Measurements from ENCODE around the gene BBS7. TPM values are rescaled to one million over a fixed set of nuclear protein-coding genes. Genes with fewer than 3 reads are reported as not detected.

BBS7 gene
- total and polyA plus RNA-seq, 10 of the 15 experiments (the other 5 are each of a cell fraction or from before 2014, with no cell fraction given): 5.2 to 15.2 (median 9.0) TPM

DNA sequence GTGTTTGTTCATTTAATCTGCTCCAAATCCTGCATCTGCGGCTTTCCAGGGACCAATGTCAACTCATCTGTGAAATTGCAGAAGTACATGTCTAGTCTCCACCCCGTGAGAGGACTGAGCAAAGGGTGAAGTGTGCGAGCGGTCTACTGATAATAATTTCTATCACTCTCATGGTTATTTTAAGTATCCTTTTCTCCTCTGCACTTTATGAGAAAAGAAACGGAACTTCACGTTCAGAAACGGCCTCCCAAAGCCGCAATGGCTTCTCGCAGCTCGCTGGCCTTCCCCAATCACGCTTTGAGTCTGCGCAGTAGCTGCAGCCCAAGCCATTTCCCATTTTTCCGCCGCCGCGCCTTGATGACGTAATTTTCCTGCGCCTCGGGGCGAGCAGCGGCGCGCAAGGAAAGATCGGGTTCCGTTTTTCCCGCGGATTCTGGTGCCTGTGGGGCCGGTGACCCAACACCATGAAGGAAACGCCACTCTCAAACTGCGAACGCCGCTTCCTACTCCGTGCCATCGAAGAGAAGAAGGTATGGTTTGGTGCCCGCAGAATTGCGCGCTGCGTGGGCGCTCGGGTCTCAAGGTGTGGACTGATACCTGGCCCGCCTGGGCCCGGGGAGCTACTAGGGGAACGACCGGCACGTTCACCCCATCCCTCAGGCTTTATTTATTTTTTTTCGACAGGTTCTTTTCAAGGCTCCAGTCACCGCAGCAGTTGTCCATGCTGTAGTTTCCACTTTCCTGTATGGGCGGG is 69.1 kb downstream of the BBS7 start, which contains the start of gene EXOSC9 (continued):
- TF ChIP-seq, protein P1, sequence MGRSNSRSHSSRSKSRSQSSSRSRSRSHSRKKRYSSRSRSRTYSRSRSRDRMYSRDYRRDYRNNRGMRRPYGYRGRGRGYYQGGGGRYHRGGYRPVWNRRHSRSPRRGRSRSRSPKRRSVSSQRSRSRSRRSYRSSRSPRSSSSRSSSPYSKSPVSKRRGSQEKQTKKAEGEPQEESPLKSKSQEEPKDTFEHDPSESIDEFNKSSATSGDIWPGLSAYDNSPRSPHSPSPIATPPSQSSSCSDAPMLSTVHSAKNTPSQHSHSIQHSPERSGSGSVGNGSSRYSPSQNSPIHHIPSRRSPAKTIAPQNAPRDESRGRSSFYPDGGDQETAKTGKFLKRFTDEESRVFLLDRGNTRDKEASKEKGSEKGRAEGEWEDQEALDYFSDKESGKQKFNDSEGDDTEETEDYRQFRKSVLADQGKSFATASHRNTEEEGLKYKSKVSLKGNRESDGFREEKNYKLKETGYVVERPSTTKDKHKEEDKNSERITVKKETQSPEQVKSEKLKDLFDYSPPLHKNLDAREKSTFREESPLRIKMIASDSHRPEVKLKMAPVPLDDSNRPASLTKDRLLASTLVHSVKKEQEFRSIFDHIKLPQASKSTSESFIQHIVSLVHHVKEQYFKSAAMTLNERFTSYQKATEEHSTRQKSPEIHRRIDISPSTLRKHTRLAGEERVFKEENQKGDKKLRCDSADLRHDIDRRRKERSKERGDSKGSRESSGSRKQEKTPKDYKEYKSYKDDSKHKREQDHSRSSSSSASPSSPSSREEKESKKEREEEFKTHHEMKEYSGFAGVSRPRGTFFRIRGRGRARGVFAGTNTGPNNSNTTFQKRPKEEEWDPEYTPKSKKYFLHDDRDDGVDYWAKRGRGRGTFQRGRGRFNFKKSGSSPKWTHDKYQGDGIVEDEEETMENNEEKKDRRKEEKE (IDR thresholded peaks at IDR 0.05): no peak
- no peak for TF ChIP-seq CHD4 (IDR thresholded peaks at IDR 0.05)
- no peak for TF ChIP-seq NR2C2 (IDR thresholded peaks at IDR 0.05; ENCODE audit: borderline replicate concordance, control insufficient read depth, insufficient read length, low read depth)
- peak; percentile 54; the same call in 1 of the 2 replicates for TF ChIP-seq TARDBP (IDR thresholded peaks at IDR 0.05; ENCODE audit: borderline replicate concordance)
- peak; percentile 72 for TF ChIP-seq RELA (IDR thresholded peaks at IDR 0.05; ENCODE audit: borderline replicate concordance, partially characterized antibody)
- 0 out of 2 replicates have a peak, but pooled peaks have one; percentile 17 for TF ChIP-seq NR2F1 (conservative IDR thresholded peaks at IDR 0.05)
- no peak for TF ChIP-seq SREBF1 (IDR thresholded peaks at IDR 0.05; ENCODE audit: low read length)
- no peak for TF ChIP-seq HDGF (IDR thresholded peaks at IDR 0.05)
- TF ChIP-seq FOXM1 (IDR thresholded peaks at IDR 0.05; ENCODE audit: low read depth, low read length): 0 out of 2 replicates have a peak, but pooled peaks have one; percentile 5
- TF ChIP-seq SMAD1 (IDR thresholded peaks at IDR 0.05; ENCODE audit: low read depth, partially characterized antibody): peak; percentile 49
- TF ChIP-seq ZZZ3 (IDR thresholded peaks at IDR 0.05; ENCODE audit: control insufficient read depth, insufficient read length, low read depth): no peak
- no peak; the same call in 1 of the 2 replicates for TF ChIP-seq NR2C1 (IDR thresholded peaks at IDR 0.05)
- no peak for TF ChIP-seq WRNIP1 (IDR thresholded peaks at IDR 0.05; ENCODE audit: borderline replicate concordance, low read depth, low read length)
- TF ChIP-seq BMI1 (IDR thresholded peaks at IDR 0.05; ENCODE audit: borderline replicate concordance): peak; percentile 1; the same call in 1 of the 2 replicates
- TF ChIP-seq SUPT20H (IDR thresholded peaks at IDR 0.05; ENCODE audit: borderline replicate concordance, control insufficient read depth, low read depth, low read length): no peak
- TF ChIP-seq, protein P2, sequence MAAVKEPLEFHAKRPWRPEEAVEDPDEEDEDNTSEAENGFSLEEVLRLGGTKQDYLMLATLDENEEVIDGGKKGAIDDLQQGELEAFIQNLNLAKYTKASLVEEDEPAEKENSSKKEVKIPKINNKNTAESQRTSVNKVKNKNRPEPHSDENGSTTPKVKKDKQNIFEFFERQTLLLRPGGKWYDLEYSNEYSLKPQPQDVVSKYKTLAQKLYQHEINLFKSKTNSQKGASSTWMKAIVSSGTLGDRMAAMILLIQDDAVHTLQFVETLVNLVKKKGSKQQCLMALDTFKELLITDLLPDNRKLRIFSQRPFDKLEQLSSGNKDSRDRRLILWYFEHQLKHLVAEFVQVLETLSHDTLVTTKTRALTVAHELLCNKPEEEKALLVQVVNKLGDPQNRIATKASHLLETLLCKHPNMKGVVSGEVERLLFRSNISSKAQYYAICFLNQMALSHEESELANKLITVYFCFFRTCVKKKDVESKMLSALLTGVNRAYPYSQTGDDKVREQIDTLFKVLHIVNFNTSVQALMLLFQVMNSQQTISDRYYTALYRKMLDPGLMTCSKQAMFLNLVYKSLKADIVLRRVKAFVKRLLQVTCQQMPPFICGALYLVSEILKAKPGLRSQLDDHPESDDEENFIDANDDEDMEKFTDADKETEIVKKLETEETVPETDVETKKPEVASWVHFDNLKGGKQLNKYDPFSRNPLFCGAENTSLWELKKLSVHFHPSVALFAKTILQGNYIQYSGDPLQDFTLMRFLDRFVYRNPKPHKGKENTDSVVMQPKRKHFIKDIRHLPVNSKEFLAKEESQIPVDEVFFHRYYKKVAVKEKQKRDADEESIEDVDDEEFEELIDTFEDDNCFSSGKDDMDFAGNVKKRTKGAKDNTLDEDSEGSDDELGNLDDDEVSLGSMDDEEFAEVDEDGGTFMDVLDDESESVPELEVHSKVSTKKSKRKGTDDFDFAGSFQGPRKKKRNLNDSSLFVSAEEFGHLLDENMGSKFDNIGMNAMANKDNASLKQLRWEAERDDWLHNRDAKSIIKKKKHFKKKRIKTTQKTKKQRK (IDR thresholded peaks at IDR 0.05; ENCODE audit: low read depth, low read length): no peak
- no peak for TF ChIP-seq TCF7 (IDR thresholded peaks at IDR 0.05; ENCODE audit: borderline replicate concordance)
- TF ChIP-seq, protein P3, sequence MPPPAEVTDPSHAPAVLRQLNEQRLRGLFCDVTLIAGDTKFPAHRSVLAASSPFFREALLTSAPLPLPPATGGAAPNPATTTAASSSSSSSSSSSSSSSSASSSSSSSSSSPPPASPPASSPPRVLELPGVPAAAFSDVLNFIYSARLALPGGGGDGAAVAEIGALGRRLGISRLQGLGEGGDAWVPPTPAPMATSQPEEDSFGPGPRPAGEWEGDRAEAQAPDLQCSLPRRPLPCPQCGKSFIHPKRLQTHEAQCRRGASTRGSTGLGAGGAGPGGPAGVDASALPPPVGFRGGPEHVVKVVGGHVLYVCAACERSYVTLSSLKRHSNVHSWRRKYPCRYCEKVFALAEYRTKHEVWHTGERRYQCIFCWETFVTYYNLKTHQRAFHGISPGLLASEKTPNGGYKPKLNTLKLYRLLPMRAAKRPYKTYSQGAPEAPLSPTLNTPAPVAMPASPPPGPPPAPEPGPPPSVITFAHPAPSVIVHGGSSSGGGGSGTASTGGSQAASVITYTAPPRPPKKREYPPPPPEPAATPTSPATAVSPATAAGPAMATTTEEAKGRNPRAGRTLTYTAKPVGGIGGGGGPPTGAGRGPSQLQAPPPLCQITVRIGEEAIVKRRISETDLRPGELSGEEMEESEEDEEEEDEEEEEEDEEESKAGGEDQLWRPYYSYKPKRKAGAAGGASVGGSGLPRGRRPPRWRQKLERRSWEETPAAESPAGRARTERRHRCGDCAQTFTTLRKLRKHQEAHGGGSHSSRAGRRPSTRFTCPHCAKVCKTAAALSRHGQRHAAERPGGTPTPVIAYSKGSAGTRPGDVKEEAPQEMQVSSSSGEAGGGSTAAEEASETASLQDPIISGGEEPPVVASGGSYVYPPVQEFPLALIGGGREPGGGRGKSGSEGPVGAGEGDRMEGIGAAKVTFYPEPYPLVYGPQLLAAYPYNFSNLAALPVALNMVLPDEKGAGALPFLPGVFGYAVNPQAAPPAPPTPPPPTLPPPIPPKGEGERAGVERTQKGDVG (CRISPR knock-in tag; IDR thresholded peaks at IDR 0.05): 0 out of 2 replicates have a peak, but pooled peaks have one; percentile 56
- peak; percentile 46; the same call in 1 of the 2 replicates for TF ChIP-seq RAD51 (IDR thresholded peaks at IDR 0.05)
- no peak for TF ChIP-seq SUZ12 (IDR thresholded peaks at IDR 0.05; ENCODE audit: unreplicated experiment)
- TF ChIP-seq TCF3 (IDR thresholded peaks at IDR 0.05; ENCODE audit: borderline replicate concordance, insufficient read depth, low read depth, low read length): 0 out of 2 replicates have a peak, but pooled peaks have one; percentile 11
